ENCODE data around the gene CGN. TPM values are rescaled to one million over a fixed set of nuclear protein-coding genes. Genes with fewer than 3 reads are reported as not detected.
A peak's percentile ranks its signal among the peaks of the same experiment; 100 is the strongest.

CGN gene
- total RNA-seq, 2 experiments from 2014 or later, result 1.7 to 1.9 TPM

GRCh38 chr1:151474745-151475144 is 36.4 kb upstream of the CGN start:
- Mint-ChIP-seq H3K36me3 (ENCODE audit: low read depth) (no peaks in the 10 kb centered on the region), H3K4me1 (ENCODE audit: low read depth) (peaks cover 19% of the 10 kb centered on the region), H3K4me3 (no peak overlapping the region), H3K27ac (no peak overlapping the region), H3K27me3 (peaks cover 3% of the 10 kb centered on the region), H3K9me3 (no peaks in the 10 kb centered on the region)
- ChIA-PET POLR2A (interaction anchor here (0.7 to 1.4 kb wide), 2 partner anchors 11 to 15 kb away, joined by 3 to 5 read pairs; partner anchors contain the start of gene POGZ), CTCF (interaction anchor here (1.3 to 2.4 kb wide), 7 partner anchors 10 to 59 kb away, joined by 3 to 12 read pairs (median 6); partner anchors contain the start of genes CGN and POGZ)
- ATAC-seq (no peak), DNase-seq (no peak)
- TF ChIP-seq CTCF (IDR thresholded peaks at IDR 0.05), result no peak
- intact Hi-C loops (cut with micrococcal nuclease), result no loop called here

GRCh38 chr1:151475175-151475574 is 36.0 kb upstream of the CGN start:
- no peak for TF ChIP-seq CTCF (IDR thresholded peaks at IDR 0.05)
- POLR2A ChIA-PET, result interaction anchor here (1.4 kb wide), 1 partner anchor 16 kb away, joined by 5 read pairs; the partner anchor contains the start of gene POGZ
- intact Hi-C loops (cut with micrococcal nuclease), result no loop called here

GRCh38 chr1:151476083-151476482 is 35.1 kb upstream of the CGN start:
- H3K27me3 Mint-ChIP-seq, result peaks cover 3% of the 10 kb centered on the region
- H3K4me3 Mint-ChIP-seq, result no peak overlapping the region
- no peaks in the 10 kb centered on the region for H3K9me3 Mint-ChIP-seq
- TF ChIP-seq CTCF (IDR thresholded peaks at IDR 0.05), result no peak
- ATAC-seq, result no peak
- H3K27ac Mint-ChIP-seq, result no peak overlapping the region
- POLR2A ChIA-PET, result no interaction called here
- intact Hi-C loops (cut with micrococcal nuclease), result no loop called here
- H3K36me3 Mint-ChIP-seq (ENCODE audit: low read depth), result no peaks in the 10 kb centered on the region
- DNase-seq, result peak; percentile 20
- H3K4me1 Mint-ChIP-seq (ENCODE audit: low read depth), result peaks cover 19% of the 10 kb centered on the region
- CTCF ChIA-PET, result interaction anchor here (1.8 kb wide), 2 partner anchors 32 to 35 kb away, joined by 6 to 8 read pairs; partner anchors contain the start of gene CGN

More at GRCh38 chr1:151475175-151475574, 36.0 kb upstream of the CGN start:
- H3K4me3 Mint-ChIP-seq, result no peak overlapping the region
- H3K4me1 Mint-ChIP-seq (ENCODE audit: low read depth), result peaks cover 19% of the 10 kb centered on the region
- ATAC-seq (peak; percentile 92), DNase-seq (peak; percentile 51)
- H3K27ac Mint-ChIP-seq, result no peak overlapping the region
- no peaks in the 10 kb centered on the region for H3K9me3 Mint-ChIP-seq
- H3K36me3 Mint-ChIP-seq (ENCODE audit: low read depth), result no peaks in the 10 kb centered on the region
- CTCF ChIA-PET, result interaction anchor here (0.8 to 2.4 kb wide), 8 partner anchors 11 to 59 kb away, joined by 3 to 12 read pairs (median 5); partner anchors contain the start of genes CGN and POGZ
- peaks cover 3% of the 10 kb centered on the region for H3K27me3 Mint-ChIP-seq

- peaks cover 19% of the 10 kb centered on the region for H3K4me1 Mint-ChIP-seq (ENCODE audit: low read depth)
- intact Hi-C loops (cut with micrococcal nuclease), result no loop called here
- ChIA-PET POLR2A (interaction anchor here (1.2 kb wide), 1 partner anchor 33 kb away, joined by 4 read pairs; no protein-coding TSS in a partner anchor), CTCF (interaction anchor here (0.6 to 1.0 kb wide), 4 partner anchors 9 to 33 kb away, joined by 3 read pairs; partner anchors contain the start of gene POGZ)
- no peak overlapping the region for H3K27ac Mint-ChIP-seq
- peaks cover 3% of the 10 kb centered on the region for H3K27me3 Mint-ChIP-seq
- peaks cover 1% of the 10 kb centered on the region for H3K9me3 Mint-ChIP-seq
- H3K4me3 Mint-ChIP-seq, result no peak overlapping the region
- ATAC-seq (no peak), DNase-seq (no peak)
- no peak for TF ChIP-seq CTCF (IDR thresholded peaks at IDR 0.05)
- no peaks in the 10 kb centered on the region for H3K36me3 Mint-ChIP-seq (ENCODE audit: low read depth)
These were observed 34.1 kb upstream of the CGN start for GRCh38 chr1:151477066-151477465.

- no peak for TF ChIP-seq CTCF (IDR thresholded peaks at IDR 0.05)
- POLR2A ChIA-PET, result interaction anchor here (1.0 kb wide), 1 partner anchor 13 kb away, joined by 3 read pairs; no protein-coding TSS in a partner anchor
- CTCF ChIA-PET, result interaction anchor here (1.0 to 1.6 kb wide), 3 partner anchors 28 to 57 kb away, joined by 3 to 4 read pairs (median 4); no protein-coding TSS in a partner anchor
- H3K27ac Mint-ChIP-seq, result no peak overlapping the region
- H3K36me3 Mint-ChIP-seq (ENCODE audit: low read depth), result no peaks in the 10 kb centered on the region
- peaks cover 12% of the 10 kb centered on the region for H3K4me1 Mint-ChIP-seq (ENCODE audit: low read depth)
- H3K27me3 Mint-ChIP-seq, result peaks cover 3% of the 10 kb centered on the region
- no peak for ATAC-seq
- peaks cover 1% of the 10 kb centered on the region for H3K9me3 Mint-ChIP-seq
- DNase-seq, result no peak
- intact Hi-C loops (cut with micrococcal nuclease), result no loop called here
- H3K4me3 Mint-ChIP-seq, result no peak overlapping the region
These were observed 32.9 kb upstream of the CGN start for GRCh38 chr1:151478140-151478812.

Data from activated CD8-positive, alpha-beta T cell treated with anti-CD3 and anti-CD28 coated beads for 36 hours (primary cell).